Activated CD8-positive, alpha-beta memory T cell treated with anti-CD3 and anti-CD28 coated beads, Interleukin-2, amount 50 U/mL, for 24 hours (primary cell): ENCODE results near the gene CCDC201.
"Not testable (repeated sequence)": the region's sequence is repeated elsewhere in the genome, so short reads cannot be mapped to it uniquely, and the experiment has no call there.

Experiments used
- DNase-seq: peaks from one replicate; pipeline ENCODE4 v3.0.0-alpha.2; 2020; ENCODE audit errors: extremely low read depth

Gene CCDC201

DNA sequence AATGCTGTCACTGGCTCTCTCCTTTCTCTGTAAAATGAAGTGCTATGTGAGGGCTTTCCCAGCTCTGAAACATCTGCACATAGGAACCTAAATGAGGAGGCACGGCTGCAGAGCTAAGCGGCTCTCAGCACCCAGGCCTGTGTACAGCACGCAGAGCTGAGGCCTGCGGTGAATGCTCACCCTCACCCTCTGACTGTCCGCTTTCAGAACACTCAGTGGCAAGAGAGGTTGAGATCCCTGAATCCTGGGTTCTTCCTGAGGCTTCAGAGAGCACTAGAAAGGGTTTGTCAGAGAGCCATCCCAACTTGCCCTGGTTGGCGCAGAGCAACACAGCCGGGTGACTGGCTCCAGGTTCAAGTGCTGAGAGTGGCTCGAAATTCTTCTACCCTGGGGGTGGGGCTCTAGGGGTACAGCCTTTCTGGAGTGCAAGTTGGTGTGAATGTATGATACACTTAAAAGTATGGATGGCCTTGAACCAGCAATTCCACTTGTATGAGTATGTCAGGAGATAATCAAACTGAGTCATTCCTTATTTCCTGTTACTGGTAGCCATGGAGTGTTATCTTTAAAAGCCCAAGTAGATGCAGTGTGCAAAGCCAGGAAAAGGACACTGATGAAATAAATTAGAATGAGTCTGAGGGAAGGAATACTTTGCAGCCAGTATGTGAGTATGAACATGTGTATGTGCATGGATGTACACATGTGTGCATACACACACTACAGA, 1.7 kb upstream of the CCDC201 start:
- no peak for DNase-seq

DNA sequence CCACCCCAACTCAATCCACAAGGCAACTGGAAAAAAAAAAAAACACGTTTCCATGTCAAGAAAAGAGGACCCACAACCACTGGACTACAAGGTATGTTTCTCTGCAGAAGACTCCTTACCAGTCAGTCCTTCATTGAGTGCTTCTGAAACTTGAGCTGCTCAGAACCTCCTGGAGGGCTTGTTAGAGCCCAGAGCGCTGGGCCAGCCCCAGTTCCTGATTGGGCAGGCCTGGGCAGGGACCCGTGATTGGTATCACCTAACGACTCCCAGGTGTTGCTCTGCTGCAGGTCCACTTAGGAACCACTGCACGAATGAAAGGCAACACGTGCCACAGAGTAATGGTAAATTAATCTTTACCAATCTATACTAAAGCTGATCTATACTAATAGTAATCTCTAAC, 473 bp upstream of the CCDC201 start:
- no peak for DNase-seq

DNA sequence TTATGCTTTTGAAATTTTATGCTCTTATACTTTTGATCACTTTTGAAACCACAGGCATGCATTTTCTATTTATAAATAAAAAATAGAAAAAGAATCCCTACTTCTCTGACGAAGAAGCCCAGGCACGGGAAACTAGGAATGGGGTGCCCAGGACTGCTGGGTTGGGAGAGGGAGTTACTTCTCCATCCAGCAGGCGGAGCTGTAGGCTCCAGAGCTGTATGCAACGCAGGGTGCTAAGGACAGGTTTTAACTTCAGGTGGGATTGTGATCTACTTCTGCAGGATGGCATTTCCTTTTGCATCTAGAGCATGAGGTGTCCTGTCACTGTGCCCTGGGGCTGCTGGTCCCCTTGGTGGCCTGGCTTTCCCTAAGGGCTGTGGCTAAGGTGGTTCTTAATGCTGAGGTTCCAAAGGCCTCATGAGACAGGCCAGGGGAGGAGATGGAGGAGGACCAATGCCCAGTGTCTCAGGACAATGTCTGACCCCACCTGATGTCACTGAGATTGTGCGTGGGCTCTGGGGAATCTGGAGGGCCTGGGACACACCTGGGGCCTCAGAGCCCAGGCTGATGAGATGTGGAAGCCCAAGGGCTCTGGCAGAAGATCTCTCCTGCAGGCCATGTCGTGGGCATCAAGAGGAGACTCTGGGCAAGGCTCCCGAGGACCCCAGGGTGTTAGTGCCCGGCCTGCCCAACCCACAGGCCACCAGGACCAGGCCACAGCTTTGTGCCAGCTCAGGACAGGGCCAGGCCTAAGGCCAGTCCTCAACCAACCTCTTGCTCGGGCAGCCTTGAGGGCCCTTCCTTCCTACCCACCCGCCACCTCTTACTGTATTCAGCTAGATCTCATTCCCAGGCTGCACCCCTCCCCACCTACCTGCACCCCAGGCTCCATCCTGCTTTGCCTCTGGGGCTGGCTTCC, 507 bp downstream of the CCDC201 start:
- no peak for DNase-seq

GRCh38 chr7:45869426-45869825, 3.5 kb downstream of the CCDC201 start:
- DNase-seq = no peak

GRCh38 chr7:45867471-45867870, 5.4 kb downstream of the CCDC201 start:
- no peak for DNase-seq

DNA sequence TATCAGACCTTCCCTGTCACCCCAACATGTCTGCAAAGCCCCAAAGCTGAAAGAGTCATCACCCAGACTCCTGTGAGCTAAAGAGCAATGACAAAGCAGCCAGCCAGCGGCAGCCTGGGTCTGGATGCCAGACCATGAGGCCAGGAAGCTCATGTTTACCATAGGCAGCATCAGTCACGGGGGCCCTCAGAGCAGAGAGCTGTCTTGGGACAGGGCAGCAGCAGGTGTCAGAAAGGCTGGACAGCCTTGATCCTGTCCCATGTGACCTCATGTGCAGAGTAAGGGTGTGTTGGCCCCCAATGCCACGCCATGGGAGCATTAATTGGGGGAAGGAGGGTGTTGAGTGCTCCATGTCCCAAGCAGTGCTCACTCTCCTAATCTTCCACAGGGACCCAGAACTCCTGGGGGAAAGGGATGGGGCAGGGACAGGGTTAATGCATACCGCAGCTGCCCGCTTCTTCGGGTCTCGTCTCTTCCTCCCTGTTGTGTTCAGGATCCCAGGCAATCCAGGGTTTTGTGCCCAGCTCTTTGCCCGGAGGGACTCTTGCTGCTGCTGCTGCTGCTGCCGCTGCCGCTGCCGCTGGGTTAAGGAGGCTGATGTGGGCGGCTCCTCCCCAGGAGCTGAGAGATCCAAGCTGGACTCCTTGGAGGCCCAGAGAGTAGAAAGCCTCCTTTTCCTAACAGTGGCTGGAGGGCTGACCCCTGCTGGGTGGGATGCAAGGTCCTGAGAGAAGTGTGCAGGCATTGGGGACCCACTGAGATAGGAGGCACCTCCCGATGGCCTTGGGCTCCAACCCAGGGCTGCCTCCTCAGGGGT, 7.1 kb downstream of the CCDC201 start:
- no peak for DNase-seq

DNA sequence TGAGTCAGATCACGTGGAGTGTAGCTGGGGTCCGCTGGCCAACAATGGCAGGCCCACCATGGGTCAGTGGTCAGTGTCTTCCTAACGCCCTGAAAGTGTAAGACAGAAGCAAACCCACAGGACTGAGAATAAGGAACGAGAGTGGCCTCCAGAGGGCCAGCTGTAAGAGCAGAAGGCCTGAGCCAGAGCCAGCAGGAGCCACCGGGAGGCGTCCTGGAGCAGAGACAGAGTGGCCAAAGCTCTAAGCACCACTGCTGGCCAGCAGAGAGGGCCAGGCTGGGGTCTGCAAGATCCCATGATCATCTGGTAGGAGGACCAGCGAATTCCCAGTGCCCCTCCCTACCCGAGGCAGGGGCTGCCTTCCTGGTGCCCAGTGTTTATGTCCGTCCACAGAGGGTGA, 9.2 kb downstream of the CCDC201 start:
- DNase-seq = no peak

DNA sequence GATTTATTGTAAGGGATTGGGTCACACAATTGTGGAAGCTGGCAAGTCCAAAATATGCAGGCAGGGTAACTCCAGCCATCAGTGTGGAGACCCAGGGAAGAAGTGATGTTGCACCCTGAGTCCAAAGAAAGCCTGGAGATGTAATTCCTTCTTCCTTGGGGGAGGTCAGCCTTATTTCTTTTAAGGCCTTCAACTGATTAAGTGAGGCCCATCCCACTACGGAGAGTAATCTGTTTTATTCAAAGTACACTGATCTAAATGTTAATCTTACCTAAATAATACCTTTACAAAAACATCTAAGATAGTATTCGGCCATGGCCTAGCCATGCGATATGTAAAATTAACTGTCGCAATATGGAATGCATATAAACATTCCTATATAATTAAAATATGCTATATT, 16.0 kb downstream of the CCDC201 start:
- DNase-seq = not testable (repeated sequence)

DNA sequence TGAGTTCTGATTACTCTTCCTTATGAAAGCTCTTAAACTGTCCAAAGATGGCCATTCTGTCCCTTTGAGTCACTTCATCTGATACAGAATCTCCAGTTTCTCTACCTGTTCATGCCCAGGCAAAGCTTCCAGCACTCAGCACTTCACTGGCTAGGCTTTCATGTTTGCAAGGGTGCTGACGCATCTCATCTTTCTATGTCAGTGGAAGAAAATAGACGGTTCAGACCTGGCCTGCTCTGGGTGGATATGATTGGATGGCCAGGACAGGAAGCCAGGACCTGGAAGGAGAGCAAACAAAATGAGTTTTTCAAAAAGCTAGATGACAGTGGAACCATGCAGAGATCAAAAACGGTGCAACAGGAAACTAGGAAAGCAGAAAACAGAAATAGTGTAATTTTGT, 17.2 kb downstream of the CCDC201 start:
- DNase-seq = not testable (repeated sequence)

- DNase-seq = not testable (repeated sequence)
Measured at GRCh38 chr7:45853491-45853890, 19.4 kb downstream of the CCDC201 start.

- not testable (repeated sequence) for DNase-seq
Measured at GRCh38 chr7:45852984-45853383, 19.9 kb downstream of the CCDC201 start.

- not testable (repeated sequence) for DNase-seq
Measured at GRCh38 chr7:45848734-45849133, 24.1 kb downstream of the CCDC201 start.

GRCh38 chr7:45846536-45846935, 26.3 kb downstream of the CCDC201 start:
- DNase-seq = not testable (repeated sequence)

- DNase-seq = not testable (repeated sequence)
Measured at GRCh38 chr7:45841926-45842717, 30.8 kb downstream of the CCDC201 start.

DNA sequence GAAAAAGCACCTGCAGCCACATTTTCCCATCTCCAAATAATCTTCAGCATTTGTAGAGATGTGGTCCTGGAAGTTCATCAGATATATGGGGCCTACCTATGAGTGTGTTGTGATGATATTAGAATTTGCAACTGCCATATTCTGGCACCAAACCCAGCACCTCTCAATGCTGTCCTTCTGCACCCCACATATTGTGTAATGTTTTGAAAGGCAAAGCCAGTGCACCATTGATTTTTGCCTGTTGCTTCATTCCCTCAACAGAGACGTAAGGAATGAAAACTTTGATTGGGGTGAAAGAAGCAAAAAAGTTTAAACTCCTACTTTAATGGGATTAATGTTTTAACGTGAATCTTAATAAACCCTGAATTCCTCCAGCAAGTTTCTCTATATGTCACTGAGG, 34.0 kb downstream of the CCDC201 start:
- DNase-seq = not testable (repeated sequence)

DNA sequence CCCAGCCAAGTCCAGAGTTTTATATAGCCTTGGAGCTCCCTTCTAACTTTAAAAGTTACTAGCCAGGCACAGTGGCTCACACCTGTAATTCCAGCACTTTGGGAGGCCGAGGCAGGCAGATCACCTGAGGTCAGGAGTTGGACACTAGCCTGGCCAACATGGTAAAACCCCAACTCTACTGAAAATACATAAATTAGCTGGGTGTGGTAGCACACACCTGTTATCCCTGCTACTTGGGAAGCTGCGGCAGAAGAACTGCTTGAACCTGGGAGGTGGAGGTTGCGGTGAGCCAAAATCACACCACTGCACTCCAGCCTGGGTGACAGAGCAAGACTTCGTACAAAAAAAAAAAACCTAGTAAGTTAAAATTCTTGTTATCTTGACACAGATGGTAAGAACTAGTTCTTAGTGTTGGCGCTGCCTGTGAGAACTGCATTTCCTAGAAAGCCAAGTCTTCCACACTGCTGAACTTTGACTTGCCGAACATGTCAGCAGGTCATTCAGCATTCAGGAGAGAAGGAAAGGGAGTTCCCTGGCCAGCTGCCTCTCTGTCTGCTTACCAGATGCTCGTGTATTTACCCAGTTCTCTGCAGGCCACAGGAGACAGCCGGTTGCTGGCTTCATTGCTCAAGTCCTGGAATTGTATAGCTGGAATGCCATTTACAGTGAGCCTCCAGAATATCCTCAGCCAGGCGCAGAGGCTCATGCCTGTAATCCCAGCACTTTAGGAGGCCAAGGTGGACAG, 40.3 kb downstream of the CCDC201 start:
- not testable (repeated sequence) for DNase-seq

DNA sequence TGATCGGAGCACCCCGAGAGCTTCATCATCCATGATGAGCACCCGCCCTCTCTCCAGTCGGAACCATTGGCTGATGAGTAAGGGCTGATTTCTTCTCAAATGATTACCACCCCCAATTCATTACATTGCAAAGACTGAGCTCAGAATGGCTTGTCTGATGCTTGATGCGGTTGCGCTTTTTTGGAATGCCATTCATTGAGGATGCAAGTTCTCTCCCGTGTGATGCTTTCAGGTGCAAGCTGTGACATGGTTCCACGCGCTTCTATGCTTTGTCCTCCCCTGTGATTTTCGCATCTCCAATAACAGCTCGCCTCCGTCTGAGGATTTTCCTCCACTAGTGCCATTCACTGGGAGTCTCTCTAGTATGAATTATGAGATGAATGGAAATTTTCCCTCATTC, 43.0 kb downstream of the CCDC201 start:
- DNase-seq = not testable (repeated sequence)

DNA sequence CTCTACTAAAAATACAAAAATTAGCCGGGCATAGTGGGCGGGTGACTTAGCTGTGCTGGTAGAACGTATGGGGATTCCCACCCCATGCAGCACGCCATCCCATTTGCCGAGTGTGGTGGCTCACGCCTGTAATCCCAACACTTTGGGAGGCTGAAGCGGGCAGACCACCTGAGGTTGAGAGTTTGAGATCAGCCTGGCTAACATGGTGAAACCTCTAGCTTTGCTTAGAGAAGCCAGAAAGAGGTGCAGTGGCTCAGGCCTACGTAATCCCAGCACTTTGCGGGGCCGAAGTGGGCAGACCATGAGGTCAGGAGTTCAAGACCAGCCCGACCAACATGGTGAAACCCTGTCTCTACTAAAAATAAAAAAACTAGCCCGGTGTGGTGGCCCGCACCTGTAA, 45.2 kb downstream of the CCDC201 start:
- not testable (repeated sequence) for DNase-seq

DNA sequence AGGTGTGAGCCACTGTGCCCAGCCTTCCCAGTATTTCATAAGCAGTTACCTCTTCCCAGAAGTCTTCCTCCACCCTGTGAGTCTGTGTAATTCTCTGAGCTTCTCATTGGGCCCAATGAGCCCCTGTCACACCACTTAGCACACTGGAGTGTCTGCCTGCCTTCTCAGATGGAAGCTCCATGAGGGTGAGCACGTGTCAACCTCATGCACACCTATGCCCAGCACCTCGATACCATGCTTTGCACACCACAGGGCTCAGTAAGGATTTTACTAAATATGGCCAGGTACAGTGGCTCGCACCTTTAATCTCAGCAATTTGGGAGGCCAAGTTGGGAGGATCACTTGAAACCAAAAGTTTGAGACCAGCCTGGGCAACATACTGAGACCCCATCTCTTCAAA, 46.3 kb downstream of the CCDC201 start:
- not testable (repeated sequence) for DNase-seq

DNA sequence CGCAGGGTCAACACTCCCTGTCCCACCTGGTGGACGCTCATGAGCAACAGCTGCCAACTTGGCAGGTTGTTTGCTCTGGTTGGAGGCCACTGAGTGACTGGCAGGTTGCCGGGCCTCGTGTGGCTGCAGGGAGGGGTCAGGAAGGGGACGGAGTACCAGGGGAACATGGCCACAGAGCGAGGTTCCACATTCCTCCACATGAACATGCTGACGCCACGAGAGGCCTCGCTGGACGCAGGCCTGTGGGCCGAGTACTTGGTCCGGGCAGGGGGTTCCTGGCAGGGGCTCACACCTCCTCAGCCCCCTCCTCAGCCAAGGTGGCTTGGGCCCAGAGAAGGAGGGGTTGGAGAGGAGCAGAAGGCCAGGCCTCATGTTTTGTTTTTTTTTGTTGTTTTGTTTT, 54.1 kb downstream of the CCDC201 start:
- not testable (repeated sequence) for DNase-seq
